ENCODE measurements around the gene RAI2.

RAI2 gene

GRCh38 chrX:17829566-17829965, 31.5 kb downstream of the RAI2 start:
- no peak for DNase-seq (ENCODE audit: low read depth)

- DNase-seq (ENCODE audit: low read depth): no peak
Observed at GRCh38 chrX:17828171-17828570, 32.9 kb downstream of the RAI2 start.

GRCh38 chrX:17826609-17827496, 34.2 kb downstream of the RAI2 start:
- DNase-seq (ENCODE audit: low read depth): no peak

GRCh38 chrX:17824980-17825379, 36.1 kb downstream of the RAI2 start:
- no peak for DNase-seq (ENCODE audit: low read depth)

GRCh38 chrX:17822351-17822750, 38.7 kb downstream of the RAI2 start:
- DNase-seq (ENCODE audit: low read depth): no peak

GRCh38 chrX:17820100-17820499, 41.0 kb downstream of the RAI2 start:
- DNase-seq (ENCODE audit: low read depth): no peak

- no peak for DNase-seq (ENCODE audit: low read depth)
Observed at GRCh38 chrX:17818726-17819125, 42.4 kb downstream of the RAI2 start.

- no peak for DNase-seq (ENCODE audit: low read depth)
Observed at GRCh38 chrX:17817251-17817650, 43.8 kb downstream of the RAI2 start.

- no peak for DNase-seq (ENCODE audit: low read depth)
Observed at GRCh38 chrX:17814557-17814956, 46.5 kb downstream of the RAI2 start.

GRCh38 chrX:17814059-17814458, 47.0 kb downstream of the RAI2 start:
- DNase-seq (ENCODE audit: low read depth): no peak

- no peak for DNase-seq (ENCODE audit: low read depth)
Observed at GRCh38 chrX:17813277-17813676, 47.8 kb downstream of the RAI2 start.

- DNase-seq (ENCODE audit: low read depth): no peak
Observed at GRCh38 chrX:17812763-17813162, 48.3 kb downstream of the RAI2 start.

GRCh38 chrX:17809984-17810383, 51.1 kb downstream of the RAI2 start:
- no peak for DNase-seq (ENCODE audit: low read depth)

GRCh38 chrX:17809273-17809672, 51.8 kb downstream of the RAI2 start:
- DNase-seq (ENCODE audit: low read depth): no peak

- no peak for DNase-seq (ENCODE audit: low read depth)
Observed at GRCh38 chrX:17805120-17805519, 56.0 kb downstream of the RAI2 start.

GRCh38 chrX:17803449-17803848, 57.6 kb downstream of the RAI2 start:
- no peak for DNase-seq (ENCODE audit: low read depth)

GRCh38 chrX:17802756-17803155, 58.3 kb downstream of the RAI2 start:
- DNase-seq (ENCODE audit: low read depth): no peak

GRCh38 chrX:17801431-17801830, 59.7 kb downstream of the RAI2 start:
- no peak for DNase-seq (ENCODE audit: low read depth)

- no peak for DNase-seq (ENCODE audit: low read depth)
Observed at GRCh38 chrX:17798921-17799320, 62.2 kb downstream of the RAI2 start.

- no peak for DNase-seq (ENCODE audit: low read depth)
Observed at GRCh38 chrX:17792826-17793225, 68.3 kb downstream of the RAI2 start.

GRCh38 chrX:17788956-17789562, 72.0 kb downstream of the RAI2 start:
- DNase-seq (ENCODE audit: low read depth): no peak

- peak; percentile 29 for DNase-seq (ENCODE audit: low read depth)
Observed at GRCh38 chrX:17788439-17788838, 72.7 kb downstream of the RAI2 start.

- DNase-seq (ENCODE audit: low read depth): no peak
Observed at GRCh38 chrX:17787557-17787956, 73.5 kb downstream of the RAI2 start.
